Measurements from ENCODE around the gene CADPS. TPM values are rescaled to one million over a fixed set of nuclear protein-coding genes. Genes with fewer than 3 reads are reported as not detected.

Gene CADPS
- total RNA-seq, 3 donors from 2014 or later (not counting 1 experiment from before 2014, with no cell fraction given) = not detected

DNA sequence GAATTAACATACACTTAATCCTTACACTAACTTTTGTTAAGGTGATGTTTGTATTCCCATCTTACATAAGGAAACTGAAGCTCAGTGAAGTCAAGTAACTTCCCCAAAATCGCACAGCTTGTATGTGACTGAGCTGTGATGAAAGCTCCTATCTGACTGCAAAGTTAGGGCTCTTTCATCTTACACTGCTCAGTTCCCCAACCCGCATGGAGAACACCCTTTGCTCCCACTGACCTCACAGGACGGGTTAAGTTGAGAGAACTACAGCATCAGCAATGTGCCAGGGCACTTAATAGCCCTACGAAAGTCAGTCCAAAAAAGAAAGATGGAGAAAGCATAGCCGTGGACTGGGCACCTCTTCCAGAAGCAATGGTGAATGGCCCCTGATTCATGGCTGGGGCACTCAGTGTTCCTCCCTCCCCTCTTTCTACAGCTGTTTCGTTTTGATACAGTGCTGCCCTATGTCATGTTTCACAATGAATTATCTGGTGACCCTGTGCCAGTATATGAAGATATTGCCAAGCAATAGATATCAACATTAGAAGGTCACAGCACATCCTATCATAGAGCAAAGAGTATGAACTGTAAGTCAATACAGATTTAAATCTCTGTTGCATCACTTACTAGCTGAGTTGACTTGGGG is 38.0 kb downstream of the CADPS start:
- no peak overlapping the region for H3K4me3 Mint-ChIP-seq
- Histone ChIP-seq H3K36me3 (ENCODE audit: control insufficient read depth, insufficient read depth, low read length) (no peaks in the 10 kb centered on the region), H3K4me1 (ENCODE audit: control insufficient read depth, insufficient read depth, low read length) (no peaks in the 10 kb centered on the region), H3K9me3 (ENCODE audit: control insufficient read depth, insufficient read depth, low read length) (no peaks in the 10 kb centered on the region), H3K4me3 (ENCODE audit: low read length) (no peak overlapping the region), H3K27ac (ENCODE audit: low read length) (no peak overlapping the region), H3K27me3 (ENCODE audit: control insufficient read depth, insufficient read depth, low read length) (no peaks in the 10 kb centered on the region)
- no peak overlapping the region for H3K27ac Mint-ChIP-seq
- no peak for ATAC-seq
- 81% methylated on average over 6 of the region's 6 CpGs for WGBS (ENCODE audit: insufficient coverage)
- peaks cover 7 to 9% of the 10 kb centered on the region in 2 donors for H3K9me3 Mint-ChIP-seq
- no peak for DNase-seq
- H3K36me3 Mint-ChIP-seq = no peaks in the 10 kb centered on the region
- intact Hi-C loops (cut with micrococcal nuclease) = no loop called here
- TF ChIP-seq, protein P1, sequence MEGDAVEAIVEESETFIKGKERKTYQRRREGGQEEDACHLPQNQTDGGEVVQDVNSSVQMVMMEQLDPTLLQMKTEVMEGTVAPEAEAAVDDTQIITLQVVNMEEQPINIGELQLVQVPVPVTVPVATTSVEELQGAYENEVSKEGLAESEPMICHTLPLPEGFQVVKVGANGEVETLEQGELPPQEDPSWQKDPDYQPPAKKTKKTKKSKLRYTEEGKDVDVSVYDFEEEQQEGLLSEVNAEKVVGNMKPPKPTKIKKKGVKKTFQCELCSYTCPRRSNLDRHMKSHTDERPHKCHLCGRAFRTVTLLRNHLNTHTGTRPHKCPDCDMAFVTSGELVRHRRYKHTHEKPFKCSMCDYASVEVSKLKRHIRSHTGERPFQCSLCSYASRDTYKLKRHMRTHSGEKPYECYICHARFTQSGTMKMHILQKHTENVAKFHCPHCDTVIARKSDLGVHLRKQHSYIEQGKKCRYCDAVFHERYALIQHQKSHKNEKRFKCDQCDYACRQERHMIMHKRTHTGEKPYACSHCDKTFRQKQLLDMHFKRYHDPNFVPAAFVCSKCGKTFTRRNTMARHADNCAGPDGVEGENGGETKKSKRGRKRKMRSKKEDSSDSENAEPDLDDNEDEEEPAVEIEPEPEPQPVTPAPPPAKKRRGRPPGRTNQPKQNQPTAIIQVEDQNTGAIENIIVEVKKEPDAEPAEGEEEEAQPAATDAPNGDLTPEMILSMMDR (IDR thresholded peaks at IDR 0.05) = no peak
- no peaks in the 10 kb centered on the region for H3K27me3 Mint-ChIP-seq (ENCODE audit: low read depth in 2 of 2)
- no peaks in the 10 kb centered on the region for H3K4me1 Mint-ChIP-seq

DNA sequence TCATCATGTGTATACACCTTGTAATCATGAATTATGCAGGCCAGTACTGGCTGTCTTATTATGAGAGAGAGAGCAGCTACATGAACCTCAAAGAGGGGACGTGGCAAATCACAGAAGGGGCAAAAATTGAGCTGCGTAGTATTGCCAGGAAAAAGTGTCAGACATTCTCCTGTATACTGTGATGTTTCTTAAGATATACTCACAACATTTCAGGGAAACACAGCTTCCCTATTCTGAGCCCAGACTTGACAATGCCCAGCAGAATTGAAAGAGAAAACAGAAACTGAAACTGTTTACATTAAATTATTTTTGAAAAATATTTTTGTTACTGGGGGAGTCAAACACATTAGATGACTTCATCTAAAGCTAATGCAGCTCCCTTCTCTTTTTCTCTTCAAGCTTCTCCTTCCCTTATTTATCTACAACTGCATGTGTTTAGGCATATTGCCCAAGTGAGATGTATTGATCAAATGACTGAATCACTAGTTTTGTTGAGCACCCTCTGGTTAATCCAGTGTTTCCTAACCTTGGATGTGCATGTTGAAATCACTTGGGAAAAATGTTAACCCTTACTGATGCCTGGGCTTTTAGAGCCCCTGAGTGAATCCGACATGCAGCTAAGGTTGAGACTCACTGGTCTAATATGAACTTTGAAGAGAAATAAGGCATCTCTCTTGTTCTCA is 39.5 kb downstream of the CADPS start:
- no peak overlapping the region for H3K4me3 ChIP-seq (ENCODE audit: low read length)
- H3K27me3 ChIP-seq (ENCODE audit: control insufficient read depth, insufficient read depth, low read length) = no peaks in the 10 kb centered on the region
- H3K27ac ChIP-seq (ENCODE audit: low read length) = no peak overlapping the region
- Mint-ChIP-seq H3K9me3 (peaks cover 7 to 9% of the 10 kb centered on the region in 2 donors), H3K36me3 (no peaks in the 10 kb centered on the region), H3K4me1 (no peaks in the 10 kb centered on the region), H3K27ac (no peak overlapping the region), H3K27me3 (ENCODE audit: low read depth in 2 of 2) (no peaks in the 10 kb centered on the region), H3K4me3 (no peak overlapping the region)
- no peaks in the 10 kb centered on the region for H3K9me3 ChIP-seq (ENCODE audit: control insufficient read depth, insufficient read depth, low read length)
- DNase-seq (no peak), ATAC-seq (no peak)
- H3K4me1 ChIP-seq (ENCODE audit: control insufficient read depth, insufficient read depth, low read length) = no peaks in the 10 kb centered on the region
- TF ChIP-seq, protein P1 (IDR thresholded peaks at IDR 0.05) = no peak
- 42% methylated on average over 3 of the region's 3 CpGs for WGBS (ENCODE audit: insufficient coverage)
- intact Hi-C loops (cut with micrococcal nuclease) = no loop called here
- no peaks in the 10 kb centered on the region for H3K36me3 ChIP-seq (ENCODE audit: control insufficient read depth, insufficient read depth, low read length)

DNA sequence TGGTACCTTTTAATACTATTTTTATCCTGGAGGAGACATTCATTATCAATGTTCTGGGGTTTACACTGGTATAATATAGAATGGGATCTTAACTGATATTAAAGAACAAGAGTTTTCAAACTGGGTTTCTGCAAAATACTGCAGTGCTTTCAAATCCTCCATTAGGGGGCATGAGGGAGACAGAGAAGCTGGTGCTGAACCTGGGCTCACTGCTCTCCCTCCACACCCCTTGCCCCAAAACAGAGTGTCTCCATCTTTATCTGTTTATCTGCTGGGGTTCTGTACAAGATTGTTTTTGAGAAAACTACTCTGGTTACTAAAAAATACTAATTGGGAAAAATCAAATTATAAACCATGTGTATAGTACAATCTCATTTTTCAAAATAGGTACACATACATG is 41.7 kb downstream of the CADPS start:
- TF ChIP-seq, protein P1 (IDR thresholded peaks at IDR 0.05) = no peak
- Mint-ChIP-seq H3K4me1 (no peaks in the 10 kb centered on the region), H3K9me3 (peaks cover 0 to 4% of the 10 kb centered on the region in 2 donors), H3K27me3 (ENCODE audit: low read depth in 2 of 2) (no peaks in the 10 kb centered on the region), H3K36me3 (no peaks in the 10 kb centered on the region), H3K4me3 (no peak overlapping the region), H3K27ac (no peak overlapping the region)
- intact Hi-C loops (cut with micrococcal nuclease) = no loop called here
- H3K27ac ChIP-seq (ENCODE audit: low read length) = no peak overlapping the region
- ATAC-seq = no peak
- no peak for DNase-seq
- H3K27me3 ChIP-seq (ENCODE audit: control insufficient read depth, insufficient read depth, low read length) = no peaks in the 10 kb centered on the region
- H3K36me3 ChIP-seq (ENCODE audit: control insufficient read depth, insufficient read depth, low read length) = no peaks in the 10 kb centered on the region
- no peaks in the 10 kb centered on the region for H3K9me3 ChIP-seq (ENCODE audit: control insufficient read depth, insufficient read depth, low read length)
- H3K4me1 ChIP-seq (ENCODE audit: control insufficient read depth, insufficient read depth, low read length) = no peaks in the 10 kb centered on the region
- no peak overlapping the region for H3K4me3 ChIP-seq (ENCODE audit: low read length)

Data from natural killer cell (primary cell).